ENCODE data around the gene TEAD1. TPM values are rescaled to one million over a fixed set of nuclear protein-coding genes. Genes with fewer than 3 reads are reported as not detected.

The TEAD1 gene
- total RNA-seq, 2 experiments from 2014 or later: 5.6 to 10.8 TPM

DNA sequence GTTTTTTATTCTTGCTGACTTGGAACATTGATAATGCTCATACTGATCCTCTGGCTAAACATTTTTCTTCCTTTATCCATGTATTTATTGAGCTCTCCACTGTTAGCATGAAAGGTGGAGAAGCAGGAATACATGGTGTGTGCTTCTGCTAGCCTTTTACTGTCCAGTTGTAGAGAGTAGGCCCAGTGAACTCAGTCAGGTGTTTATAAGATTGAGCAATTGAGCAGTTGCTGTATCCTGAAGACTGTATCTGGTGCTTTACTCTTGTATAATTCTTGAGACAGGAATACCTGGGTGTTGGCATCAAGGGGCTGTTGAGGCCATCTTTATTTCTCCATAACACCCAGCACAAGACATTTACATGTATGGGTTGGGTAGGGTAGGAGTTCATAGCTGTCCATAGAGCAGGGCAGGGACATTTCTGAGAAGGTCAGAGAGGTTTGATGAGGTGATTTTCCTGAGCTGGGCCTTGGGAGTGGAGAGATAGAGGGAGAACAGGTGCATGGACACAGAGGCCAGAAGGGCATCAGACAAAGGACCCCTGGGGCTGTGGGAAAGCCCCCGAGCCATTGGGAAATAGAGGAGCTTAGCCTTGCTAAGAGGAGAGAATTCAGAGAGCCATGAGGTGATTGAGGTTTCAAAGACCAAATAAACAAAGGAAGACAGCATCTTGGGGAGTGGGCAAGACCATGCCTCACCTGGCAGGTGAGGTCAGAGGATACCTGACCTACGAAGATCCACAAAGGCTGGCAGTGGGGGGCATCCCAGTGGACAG is 155.5 kb downstream of the TEAD1 start:
- POLR2A ChIA-PET: interaction anchor here (1.7 kb wide), 1 partner anchor 13 kb away, joined by 6 read pairs; no protein-coding TSS in a partner anchor
- Histone ChIP-seq H4K20me1 (ENCODE audit: insufficient read depth, low read length) (no peaks in the 10 kb centered on the region), H3K4me3 (ENCODE audit: low read depth, low read length, poor library complexity, severe bottlenecking) (no peak overlapping the region), H3K79me2 (ENCODE audit: insufficient read depth, low read depth, low read length) (no peaks in the 10 kb centered on the region), H3K9me2 (ENCODE audit: insufficient read depth, low read length) (no peaks in the 10 kb centered on the region), H3K4me2 (ENCODE audit: low read length) (0 out of 2 replicates have a peak overlapping the region, but pooled peaks have one; percentile 55), H3K9me3 (ENCODE audit: low read length) (0 out of 2 replicates have a peak, but pooled peaks cover 4% of the 10 kb centered on the region), H3K4me1 (ENCODE audit: insufficient read depth, low read length, poor library complexity, severe bottlenecking) (peaks cover 21% of the 10 kb centered on the region), H2AFZ (ENCODE audit: low read length) (no peak overlapping the region), H3K36me3 (ENCODE audit: insufficient read depth, low read length) (no peaks in the 10 kb centered on the region), H3K27ac (ENCODE audit: low read depth, low read length, poor library complexity, severe bottlenecking) (no peak overlapping the region)
- intact Hi-C loops (cut with micrococcal nuclease; ENCODE audit: unreplicated experiment): no loop called here
- TF ChIP-seq EZH2phosphoT487 (IDR thresholded peaks at IDR 0.05; ENCODE audit: borderline replicate concordance, low read depth, low read length): no peak
- TF ChIP-seq, protein P1, sequence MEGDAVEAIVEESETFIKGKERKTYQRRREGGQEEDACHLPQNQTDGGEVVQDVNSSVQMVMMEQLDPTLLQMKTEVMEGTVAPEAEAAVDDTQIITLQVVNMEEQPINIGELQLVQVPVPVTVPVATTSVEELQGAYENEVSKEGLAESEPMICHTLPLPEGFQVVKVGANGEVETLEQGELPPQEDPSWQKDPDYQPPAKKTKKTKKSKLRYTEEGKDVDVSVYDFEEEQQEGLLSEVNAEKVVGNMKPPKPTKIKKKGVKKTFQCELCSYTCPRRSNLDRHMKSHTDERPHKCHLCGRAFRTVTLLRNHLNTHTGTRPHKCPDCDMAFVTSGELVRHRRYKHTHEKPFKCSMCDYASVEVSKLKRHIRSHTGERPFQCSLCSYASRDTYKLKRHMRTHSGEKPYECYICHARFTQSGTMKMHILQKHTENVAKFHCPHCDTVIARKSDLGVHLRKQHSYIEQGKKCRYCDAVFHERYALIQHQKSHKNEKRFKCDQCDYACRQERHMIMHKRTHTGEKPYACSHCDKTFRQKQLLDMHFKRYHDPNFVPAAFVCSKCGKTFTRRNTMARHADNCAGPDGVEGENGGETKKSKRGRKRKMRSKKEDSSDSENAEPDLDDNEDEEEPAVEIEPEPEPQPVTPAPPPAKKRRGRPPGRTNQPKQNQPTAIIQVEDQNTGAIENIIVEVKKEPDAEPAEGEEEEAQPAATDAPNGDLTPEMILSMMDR (conservative IDR thresholded peaks at IDR 0.05; ENCODE audit: low read length): no peak
- CTCF ChIA-PET (ENCODE audit: unreplicated experiment): no interaction called here
- no TSS peak for BruUV-seq (replicated peaks)
- DNase-seq (ENCODE audit: low spot score): no peak

DNA sequence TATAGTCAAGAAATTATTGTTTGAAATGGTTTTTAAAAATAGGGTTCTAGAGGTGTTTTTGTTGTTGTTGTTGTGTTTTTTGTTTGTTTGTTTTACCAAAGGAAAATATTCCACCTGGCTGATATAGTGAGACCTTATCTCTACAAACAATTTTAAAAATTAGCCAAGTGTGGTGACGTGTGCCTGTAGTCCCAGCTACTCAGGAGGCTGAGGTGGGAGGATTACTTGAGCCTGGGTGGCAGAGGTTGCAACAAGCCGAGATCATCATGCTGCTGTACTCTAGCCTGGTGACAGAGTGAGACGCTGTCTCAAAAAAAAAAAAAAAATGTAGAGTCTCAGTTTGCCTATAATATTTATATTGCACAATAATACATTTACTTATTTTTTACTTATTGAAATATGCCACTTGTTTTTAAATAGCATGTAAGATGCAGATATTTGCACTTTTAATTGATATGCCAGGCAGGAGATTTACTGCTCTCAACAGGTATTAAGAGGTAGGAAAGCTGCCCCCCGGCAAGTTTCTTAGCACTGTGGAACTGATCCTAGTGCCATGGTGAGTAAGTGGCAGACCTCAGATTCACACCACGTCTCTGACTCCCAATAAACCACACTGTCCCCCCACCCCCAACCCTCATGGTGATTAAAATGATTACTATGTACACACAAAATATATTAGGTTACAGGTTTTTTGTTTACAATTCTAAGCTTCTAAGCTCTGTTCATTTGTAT is 157.4 kb downstream of the TEAD1 start:
- no peaks in the 10 kb centered on the region for H4K20me1 ChIP-seq (ENCODE audit: insufficient read depth, low read length)
- H3K79me2 ChIP-seq (ENCODE audit: insufficient read depth, low read depth, low read length): no peaks in the 10 kb centered on the region
- no peak overlapping the region for H2AFZ ChIP-seq (ENCODE audit: low read length)
- H3K4me2 ChIP-seq (ENCODE audit: low read length): no peak overlapping the region
- H3K36me3 ChIP-seq (ENCODE audit: insufficient read depth, low read length): no peaks in the 10 kb centered on the region
- no peak for DNase-seq (ENCODE audit: low spot score)
- TF ChIP-seq, protein P1 (conservative IDR thresholded peaks at IDR 0.05; ENCODE audit: low read length): no peak
- TF ChIP-seq EZH2phosphoT487 (IDR thresholded peaks at IDR 0.05; ENCODE audit: borderline replicate concordance, low read depth, low read length): no peak
- H3K27ac ChIP-seq (ENCODE audit: low read depth, low read length, poor library complexity, severe bottlenecking): no peak overlapping the region
- intact Hi-C loops (cut with micrococcal nuclease; ENCODE audit: unreplicated experiment): no loop called here
- POLR2A ChIA-PET: interaction anchor here (0.5 to 1.0 kb wide), 3 partner anchors 10 to 1133 kb away, joined by 3 to 5 read pairs (median 3); no protein-coding TSS in a partner anchor
- H3K9me2 ChIP-seq (ENCODE audit: insufficient read depth, low read length): no peaks in the 10 kb centered on the region
- BruUV-seq (replicated peaks): no TSS peak
- CTCF ChIA-PET (ENCODE audit: unreplicated experiment): no interaction called here
- H3K4me3 ChIP-seq (ENCODE audit: low read depth, low read length, poor library complexity, severe bottlenecking): no peak overlapping the region
- H3K9me3 ChIP-seq (ENCODE audit: low read length): no peaks in the 10 kb centered on the region
- H3K4me1 ChIP-seq (ENCODE audit: insufficient read depth, low read length, poor library complexity, severe bottlenecking): peaks cover 21% of the 10 kb centered on the region
